Choroid plexus epithelial cell (primary cell): ENCODE results near the gene BFSP2.
"Not testable (repeated sequence)": the region's sequence is repeated elsewhere in the genome, so short reads cannot be mapped to it uniquely, and the experiment has no call there.

Experiments used
- DNase-seq: peaks from one replicate; pipeline ENCODE4 v3.0.0-alpha.2; 2010; ENCODE audit warnings: low read depth
- H3K4me3 ChIP-seq: 2 replicates; pipeline ENCODE4 v1.5.1; 2011; ENCODE audit warnings: low read depth, mild to moderate bottlenecking, control low read depth, low read length, moderate library complexity
- TF ChIP-seq, protein P1 (sequence below): conservative IDR thresholded peaks from 2 replicates; pipeline ENCODE4 v1.5.1; 2011; ENCODE audit warnings: low read depth, mild to moderate bottlenecking, control low read depth, inconsistent platforms, low read length, moderate library complexity

The BFSP2 gene

DNA sequence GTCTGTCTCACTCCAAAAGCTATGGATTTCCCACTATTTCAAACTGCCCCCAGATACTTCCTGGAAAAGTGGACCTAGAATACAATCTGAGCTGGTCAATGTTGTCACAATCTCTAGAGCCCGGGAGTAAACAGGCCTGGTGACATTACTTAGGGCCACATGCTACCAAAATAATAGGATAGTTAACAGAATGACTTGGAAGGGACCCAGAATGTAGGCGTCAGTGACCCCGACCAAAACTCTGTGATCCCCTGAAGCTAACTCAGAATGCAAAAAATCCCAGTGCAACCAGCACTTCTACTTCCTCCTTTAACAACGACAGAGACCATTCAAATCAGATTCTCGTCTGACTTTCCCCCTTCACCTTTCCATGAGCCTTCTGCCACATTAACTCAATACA is 122.1 kb downstream of the BFSP2 start:
- TF ChIP-seq, protein P1, sequence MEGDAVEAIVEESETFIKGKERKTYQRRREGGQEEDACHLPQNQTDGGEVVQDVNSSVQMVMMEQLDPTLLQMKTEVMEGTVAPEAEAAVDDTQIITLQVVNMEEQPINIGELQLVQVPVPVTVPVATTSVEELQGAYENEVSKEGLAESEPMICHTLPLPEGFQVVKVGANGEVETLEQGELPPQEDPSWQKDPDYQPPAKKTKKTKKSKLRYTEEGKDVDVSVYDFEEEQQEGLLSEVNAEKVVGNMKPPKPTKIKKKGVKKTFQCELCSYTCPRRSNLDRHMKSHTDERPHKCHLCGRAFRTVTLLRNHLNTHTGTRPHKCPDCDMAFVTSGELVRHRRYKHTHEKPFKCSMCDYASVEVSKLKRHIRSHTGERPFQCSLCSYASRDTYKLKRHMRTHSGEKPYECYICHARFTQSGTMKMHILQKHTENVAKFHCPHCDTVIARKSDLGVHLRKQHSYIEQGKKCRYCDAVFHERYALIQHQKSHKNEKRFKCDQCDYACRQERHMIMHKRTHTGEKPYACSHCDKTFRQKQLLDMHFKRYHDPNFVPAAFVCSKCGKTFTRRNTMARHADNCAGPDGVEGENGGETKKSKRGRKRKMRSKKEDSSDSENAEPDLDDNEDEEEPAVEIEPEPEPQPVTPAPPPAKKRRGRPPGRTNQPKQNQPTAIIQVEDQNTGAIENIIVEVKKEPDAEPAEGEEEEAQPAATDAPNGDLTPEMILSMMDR, result no peak
- H3K4me3 ChIP-seq, result no peak overlapping the region

DNA sequence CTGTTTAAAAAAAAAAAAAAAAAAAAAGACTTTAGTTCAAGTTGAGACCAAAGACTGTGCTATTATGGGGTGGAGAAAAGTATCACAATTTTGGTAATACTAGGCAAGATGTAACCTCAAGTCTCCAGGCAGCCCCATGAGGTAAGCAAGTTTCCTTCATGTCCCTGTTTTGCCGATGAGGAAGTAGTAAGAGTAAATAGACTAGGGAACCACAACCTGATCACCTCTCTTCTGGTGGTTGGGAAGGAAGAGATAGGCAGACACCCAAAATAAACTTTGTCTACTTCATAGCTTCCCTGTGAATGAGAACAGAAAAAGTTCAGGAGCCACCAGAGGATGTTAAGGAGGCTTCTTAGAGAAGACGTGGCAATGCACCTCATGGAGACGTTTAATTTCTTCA is 123.9 kb downstream of the BFSP2 start:
- not testable (repeated sequence) for H3K4me3 ChIP-seq
- peak; percentile 13 for DNase-seq

More for the DNA sequence above, 122.1 kb downstream of the BFSP2 start:
- no peak for DNase-seq
